Lower leg skin (tissue), 3 donors: ENCODE data around the gene NT5DC2.

ENCODE experiments used
- CTCF ChIP-seq, 3 donors: fragments of 450-650 bp; IDR thresholded peaks; one replicate each; pipeline ENCODE4 v1.5.1; 2016; ENCODE audit warnings: antibody characterized with exemption in 3 of 3, mild to moderate bottlenecking in 3 of 3, moderate library complexity in 2 of 3
- POLR2A ChIP-seq, 2 donors: fragments of 450-650 bp; IDR thresholded peaks; one replicate each; pipeline ENCODE4 v1.6.1; 2016 to 2017; ENCODE audit warnings: antibody characterized with exemption in 2 of 2, mild to moderate bottlenecking in 1 of 2, moderate library complexity in 1 of 2

DNA sequence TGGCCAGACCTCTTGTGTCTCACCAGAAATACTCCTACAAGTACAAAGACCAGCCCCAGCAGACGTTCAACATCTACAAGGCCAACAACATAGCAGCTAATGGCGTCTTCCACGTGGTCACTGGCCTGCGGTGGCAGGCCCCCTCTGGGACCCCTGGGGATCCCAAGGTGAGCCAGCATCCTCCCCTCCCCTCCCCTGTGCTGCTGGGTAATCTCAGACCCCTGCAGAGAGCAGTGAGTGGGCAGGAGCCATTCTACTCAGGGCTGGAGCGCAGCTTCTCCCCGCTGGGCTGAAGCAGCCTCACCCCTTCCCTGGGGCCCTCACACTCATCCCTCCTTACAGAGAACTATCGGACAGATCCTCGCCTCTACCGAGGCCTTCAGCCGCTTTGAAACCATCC lies 28.7 kb downstream of the NT5DC2 start:
- TF ChIP-seq POLR2A (IDR thresholded peaks at IDR 0.05) (no peak), CTCF (IDR thresholded peaks at IDR 0.05) (no peak)
